ENCODE data around the gene MCM3AP.

- TF ChIP-seq ZNF184 (CRISPR knock-in tag; IDR thresholded peaks at IDR 0.05) (no peak), IRF1 (CRISPR knock-in tag; IDR thresholded peaks at IDR 0.05; ENCODE audit: borderline replicate concordance) (no peak), SP2 (IDR thresholded peaks at IDR 0.05; ENCODE audit: extremely low read depth, low read depth, low read length, poor library complexity, severe bottlenecking) (no peak), NONO (IDR thresholded peaks at IDR 0.05; ENCODE audit: low read depth in 2 of 2, low read length in 1 of 2) (no peak), HDGF (IDR thresholded peaks at IDR 0.05) (no peak), CTCF (IDR thresholded peaks at IDR 0.05 in 2 of 3, conservative IDR thresholded peaks at IDR 0.05 in 1 of 3; ENCODE audit: insufficient read depth in 2 of 3, low read depth in 1 of 3, low read length in 3 of 3) (no peak)
- TF ChIP-seq, protein P1, sequence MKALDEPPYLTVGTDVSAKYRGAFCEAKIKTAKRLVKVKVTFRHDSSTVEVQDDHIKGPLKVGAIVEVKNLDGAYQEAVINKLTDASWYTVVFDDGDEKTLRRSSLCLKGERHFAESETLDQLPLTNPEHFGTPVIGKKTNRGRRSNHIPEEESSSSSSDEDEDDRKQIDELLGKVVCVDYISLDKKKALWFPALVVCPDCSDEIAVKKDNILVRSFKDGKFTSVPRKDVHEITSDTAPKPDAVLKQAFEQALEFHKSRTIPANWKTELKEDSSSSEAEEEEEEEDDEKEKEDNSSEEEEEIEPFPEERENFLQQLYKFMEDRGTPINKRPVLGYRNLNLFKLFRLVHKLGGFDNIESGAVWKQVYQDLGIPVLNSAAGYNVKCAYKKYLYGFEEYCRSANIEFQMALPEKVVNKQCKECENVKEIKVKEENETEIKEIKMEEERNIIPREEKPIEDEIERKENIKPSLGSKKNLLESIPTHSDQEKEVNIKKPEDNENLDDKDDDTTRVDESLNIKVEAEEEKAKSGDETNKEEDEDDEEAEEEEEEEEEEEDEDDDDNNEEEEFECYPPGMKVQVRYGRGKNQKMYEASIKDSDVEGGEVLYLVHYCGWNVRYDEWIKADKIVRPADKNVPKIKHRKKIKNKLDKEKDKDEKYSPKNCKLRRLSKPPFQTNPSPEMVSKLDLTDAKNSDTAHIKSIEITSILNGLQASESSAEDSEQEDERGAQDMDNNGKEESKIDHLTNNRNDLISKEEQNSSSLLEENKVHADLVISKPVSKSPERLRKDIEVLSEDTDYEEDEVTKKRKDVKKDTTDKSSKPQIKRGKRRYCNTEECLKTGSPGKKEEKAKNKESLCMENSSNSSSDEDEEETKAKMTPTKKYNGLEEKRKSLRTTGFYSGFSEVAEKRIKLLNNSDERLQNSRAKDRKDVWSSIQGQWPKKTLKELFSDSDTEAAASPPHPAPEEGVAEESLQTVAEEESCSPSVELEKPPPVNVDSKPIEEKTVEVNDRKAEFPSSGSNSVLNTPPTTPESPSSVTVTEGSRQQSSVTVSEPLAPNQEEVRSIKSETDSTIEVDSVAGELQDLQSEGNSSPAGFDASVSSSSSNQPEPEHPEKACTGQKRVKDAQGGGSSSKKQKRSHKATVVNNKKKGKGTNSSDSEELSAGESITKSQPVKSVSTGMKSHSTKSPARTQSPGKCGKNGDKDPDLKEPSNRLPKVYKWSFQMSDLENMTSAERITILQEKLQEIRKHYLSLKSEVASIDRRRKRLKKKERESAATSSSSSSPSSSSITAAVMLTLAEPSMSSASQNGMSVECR (CRISPR knock-in tag; IDR thresholded peaks at IDR 0.05) = no peak
Observed at GRCh38 chr21:46295996-46296752, 10.8 kb upstream of the MCM3AP start.

All from K562 (cell line).